ENCODE measurements around the gene ZBTB1.

DNA sequence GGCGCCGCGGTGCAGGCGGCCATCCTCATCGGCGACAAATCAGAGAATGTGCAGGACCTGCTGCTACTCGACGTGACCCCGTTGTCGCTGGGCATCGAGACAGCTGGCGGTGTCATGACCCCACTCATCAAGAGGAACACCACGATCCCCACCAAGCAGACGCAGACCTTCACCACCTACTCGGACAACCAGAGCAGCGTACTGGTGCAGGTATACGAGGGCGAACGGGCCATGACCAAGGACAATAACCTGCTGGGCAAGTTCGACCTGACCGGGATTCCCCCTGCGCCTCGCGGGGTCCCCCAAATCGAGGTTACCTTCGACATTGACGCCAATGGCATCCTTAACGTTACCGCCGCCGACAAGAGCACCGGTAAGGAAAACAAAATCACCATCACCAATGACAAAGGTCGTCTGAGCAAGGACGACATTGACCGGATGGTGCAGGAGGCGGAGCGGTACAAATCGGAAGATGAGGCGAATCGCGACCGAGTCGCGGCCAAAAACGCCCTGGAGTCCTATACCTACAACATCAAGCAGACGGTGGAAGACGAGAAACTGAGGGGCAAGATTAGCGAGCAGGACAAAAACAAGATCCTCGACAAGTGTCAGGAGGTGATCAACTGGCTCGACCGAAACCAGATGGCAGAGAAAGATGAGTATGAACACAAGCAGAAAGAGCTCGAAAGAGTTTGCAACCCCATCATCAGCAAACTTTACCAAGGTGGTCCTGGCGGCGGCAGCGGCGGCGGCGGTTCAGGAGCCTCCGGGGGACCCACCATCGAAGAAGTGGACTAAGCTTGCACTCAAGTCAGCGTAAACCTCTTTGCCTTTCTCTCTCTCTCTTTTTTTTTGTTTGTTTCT is 37.6 kb downstream of the ZBTB1 start:
- no peak for TF ChIP-seq POLR2A (IDR thresholded peaks at IDR 0.05)
- TF ChIP-seq, protein P1, sequence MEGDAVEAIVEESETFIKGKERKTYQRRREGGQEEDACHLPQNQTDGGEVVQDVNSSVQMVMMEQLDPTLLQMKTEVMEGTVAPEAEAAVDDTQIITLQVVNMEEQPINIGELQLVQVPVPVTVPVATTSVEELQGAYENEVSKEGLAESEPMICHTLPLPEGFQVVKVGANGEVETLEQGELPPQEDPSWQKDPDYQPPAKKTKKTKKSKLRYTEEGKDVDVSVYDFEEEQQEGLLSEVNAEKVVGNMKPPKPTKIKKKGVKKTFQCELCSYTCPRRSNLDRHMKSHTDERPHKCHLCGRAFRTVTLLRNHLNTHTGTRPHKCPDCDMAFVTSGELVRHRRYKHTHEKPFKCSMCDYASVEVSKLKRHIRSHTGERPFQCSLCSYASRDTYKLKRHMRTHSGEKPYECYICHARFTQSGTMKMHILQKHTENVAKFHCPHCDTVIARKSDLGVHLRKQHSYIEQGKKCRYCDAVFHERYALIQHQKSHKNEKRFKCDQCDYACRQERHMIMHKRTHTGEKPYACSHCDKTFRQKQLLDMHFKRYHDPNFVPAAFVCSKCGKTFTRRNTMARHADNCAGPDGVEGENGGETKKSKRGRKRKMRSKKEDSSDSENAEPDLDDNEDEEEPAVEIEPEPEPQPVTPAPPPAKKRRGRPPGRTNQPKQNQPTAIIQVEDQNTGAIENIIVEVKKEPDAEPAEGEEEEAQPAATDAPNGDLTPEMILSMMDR (IDR thresholded peaks at IDR 0.05) = no peak

Measured in heart left ventricle (tissue), 13 donors.